Neural crest cell (in vitro differentiated cells): ENCODE results near the gene ZNF417. TPM values are rescaled to one million over a fixed set of nuclear protein-coding genes. Genes with fewer than 3 reads are reported as not detected.
"Not testable (repeated sequence)": the region's sequence is repeated elsewhere in the genome, so short reads cannot be mapped to it uniquely, and the experiment has no call there.

Source experiments
- DNase-seq: peaks from one replicate; pipeline ENCODE4 v3.0.0; 2021; ENCODE audit warnings: low read depth, mixed read lengths, low spot score
- H3K27ac Mint-ChIP-seq: one replicate; pipeline ENCODE4 v1.8.0; 2021; ENCODE audit warnings: mild to moderate bottlenecking, mixed read lengths; ENCODE audit not compliant: unreplicated experiment
- H3K27me3 Mint-ChIP-seq: 2 replicates; pipeline ENCODE4 v1.8.0; 2021; ENCODE audit warnings: low read depth, mild to moderate bottlenecking, mixed read lengths
- H3K36me3 Mint-ChIP-seq: 2 replicates; pipeline ENCODE4 v1.8.0; 2021; ENCODE audit warnings: low read depth, mild to moderate bottlenecking, mixed read lengths
- H3K4me1 Mint-ChIP-seq: 2 replicates; pipeline ENCODE4 v1.8.0; 2021; ENCODE audit warnings: mixed read lengths
- H3K4me3 Mint-ChIP-seq: one replicate; pipeline ENCODE4 v1.8.0; 2021; ENCODE audit warnings: mild to moderate bottlenecking, mixed read lengths
- H3K9me3 Mint-ChIP-seq: 2 replicates; pipeline ENCODE4 v1.8.0; 2021; ENCODE audit warnings: mixed read lengths
- CTCF ChIP-seq: fragments of 200-600 bp; sonication (generic); conservative IDR thresholded peaks from 2 replicates; pipeline ENCODE4 v1.5.0; 2021; ENCODE audit warnings: antibody characterized with exemption, mild to moderate bottlenecking
- total RNA-seq: library from RNA; stranded (reverse); gene quantifications from 2 replicates; pipeline ENCODE4 v1.2.1, GENCODE V29; 2021

ZNF417 gene
- total RNA-seq, 1 donor from 2014 or later: 23.3 TPM

- Mint-ChIP-seq H3K27ac (no peak overlapping the region), H3K36me3 (peaks cover 57% of the 10 kb centered on the region), H3K9me3 (peaks cover 10% of the 10 kb centered on the region)
Observed at GRCh38 chr19:57887195-57887941, 29.0 kb downstream of the ZNF417 start.

DNA sequence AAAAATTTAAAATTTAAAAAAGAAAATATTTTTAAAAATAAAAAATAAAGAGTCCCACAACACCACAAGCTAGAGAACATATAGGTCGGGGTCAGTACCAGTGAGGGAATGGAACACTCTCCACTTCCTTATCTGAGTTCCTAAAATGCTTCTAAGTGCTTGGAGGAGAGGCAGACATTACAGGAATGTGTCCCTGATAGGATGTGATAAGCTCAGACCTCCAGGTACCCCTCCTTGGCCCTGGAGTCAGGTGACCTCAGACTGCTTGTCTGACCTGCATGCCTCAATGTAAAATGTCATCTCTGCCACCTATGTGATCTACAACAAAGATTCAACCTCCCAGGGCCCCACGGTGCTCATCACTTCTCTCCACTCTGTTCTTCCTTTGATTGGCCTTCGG lies 30.3 kb downstream of the ZNF417 start:
- H3K4me3 Mint-ChIP-seq: peak overlapping the region; percentile 44
- DNase-seq: no peak
- H3K27ac Mint-ChIP-seq: no peak overlapping the region
- no peaks in the 10 kb centered on the region for H3K27me3 Mint-ChIP-seq
- peaks cover 10% of the 10 kb centered on the region for H3K9me3 Mint-ChIP-seq
- peaks cover 27% of the 10 kb centered on the region for H3K4me1 Mint-ChIP-seq
- peaks cover 55% of the 10 kb centered on the region for H3K36me3 Mint-ChIP-seq
- no peak for TF ChIP-seq CTCF

More at GRCh38 chr19:57887195-57887941, 29.0 kb downstream of the ZNF417 start:
- Mint-ChIP-seq H3K4me1 (peaks cover 27% of the 10 kb centered on the region), H3K4me3 (peak overlapping the region; percentile 93), H3K27me3 (no peaks in the 10 kb centered on the region)
- no peak for TF ChIP-seq CTCF
- no peak for DNase-seq

DNA sequence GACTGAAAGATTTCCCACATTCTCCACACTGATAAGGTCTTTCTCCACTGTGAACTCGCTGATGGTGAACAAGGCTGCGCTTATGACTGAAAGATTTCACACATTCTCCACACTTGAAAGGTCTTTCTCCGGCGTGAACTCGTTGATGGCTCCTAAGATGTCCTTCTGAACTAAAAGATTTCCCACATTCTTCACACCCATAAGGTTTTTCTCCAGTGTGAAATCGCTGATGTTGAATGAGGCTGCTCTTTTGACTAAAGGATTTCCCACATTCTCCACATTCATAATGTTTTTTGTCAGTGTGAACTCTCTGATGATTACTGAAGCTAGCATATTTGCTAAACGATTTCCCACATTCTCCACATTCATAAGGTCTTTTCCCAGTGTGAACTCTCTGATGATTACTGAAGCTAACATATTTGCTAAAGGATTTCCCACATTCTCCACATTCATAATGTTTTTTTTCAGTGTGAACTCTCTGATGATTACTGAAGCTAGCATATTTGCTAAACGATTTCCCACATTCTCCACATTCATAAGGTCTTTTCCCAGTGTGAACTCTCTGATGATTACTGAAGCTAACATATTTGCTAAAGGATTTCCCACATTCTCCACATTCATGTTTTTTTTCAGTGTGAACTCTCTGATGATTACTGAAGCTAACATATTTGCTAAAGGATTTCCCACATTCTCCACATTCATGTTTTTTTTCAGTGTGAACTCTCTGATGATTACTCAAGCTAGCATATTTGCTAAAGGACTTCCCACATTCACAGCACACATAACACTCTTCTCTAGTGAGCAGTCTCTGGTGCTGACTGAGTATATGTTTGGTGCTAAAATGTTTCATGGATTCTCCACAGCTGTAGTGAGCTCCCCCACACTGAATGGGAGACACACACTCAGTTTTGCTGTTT lies 42.3 kb downstream of the ZNF417 start:
- H3K27me3 Mint-ChIP-seq, DNase-seq, H3K4me3 Mint-ChIP-seq, H3K4me1 Mint-ChIP-seq, H3K27ac Mint-ChIP-seq: not testable (repeated sequence)
- Mint-ChIP-seq H3K9me3 (peaks cover 27% of the 10 kb centered on the region), H3K36me3 (peaks cover 83% of the 10 kb centered on the region)

DNA sequence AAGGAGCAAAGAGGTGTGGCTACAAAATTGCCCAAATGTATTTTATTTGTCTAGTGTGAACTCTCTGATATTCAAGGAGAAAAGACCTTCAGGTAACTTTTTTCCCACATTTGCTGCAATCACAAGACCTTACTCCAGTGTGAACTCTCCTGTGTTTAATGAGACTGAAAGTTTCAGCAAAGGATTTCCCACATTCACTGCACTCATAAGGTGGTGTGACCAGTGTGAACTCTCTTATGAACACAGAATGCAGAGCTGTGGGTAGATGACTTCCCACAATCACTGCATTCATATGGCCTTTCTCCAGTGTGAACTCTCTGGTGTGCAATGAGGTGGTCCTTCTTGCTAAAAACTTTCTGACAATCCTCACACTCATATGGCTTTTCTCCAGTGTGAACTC lies 43.9 kb downstream of the ZNF417 start:
- Mint-ChIP-seq H3K27ac (no peak overlapping the region), H3K9me3 (peaks cover 29% of the 10 kb centered on the region), H3K4me1 (no peaks in the 10 kb centered on the region), H3K27me3 (no peaks in the 10 kb centered on the region), H3K4me3 (no peak overlapping the region), H3K36me3 (peaks cover 82% of the 10 kb centered on the region)
- no peak for TF ChIP-seq CTCF
- DNase-seq: no peak

- H3K9me3 Mint-ChIP-seq: peaks cover 22% of the 10 kb centered on the region
- no peak for TF ChIP-seq CTCF
- H3K4me3 Mint-ChIP-seq: peak overlapping the region; percentile 66
- H3K27ac Mint-ChIP-seq: no peak overlapping the region
- H3K36me3 Mint-ChIP-seq: peaks cover 73% of the 10 kb centered on the region
- no peaks in the 10 kb centered on the region for H3K4me1 Mint-ChIP-seq
- H3K27me3 Mint-ChIP-seq: no peaks in the 10 kb centered on the region
- DNase-seq: no peak
Observed at GRCh38 chr19:57870225-57870624, 46.2 kb downstream of the ZNF417 start.

DNA sequence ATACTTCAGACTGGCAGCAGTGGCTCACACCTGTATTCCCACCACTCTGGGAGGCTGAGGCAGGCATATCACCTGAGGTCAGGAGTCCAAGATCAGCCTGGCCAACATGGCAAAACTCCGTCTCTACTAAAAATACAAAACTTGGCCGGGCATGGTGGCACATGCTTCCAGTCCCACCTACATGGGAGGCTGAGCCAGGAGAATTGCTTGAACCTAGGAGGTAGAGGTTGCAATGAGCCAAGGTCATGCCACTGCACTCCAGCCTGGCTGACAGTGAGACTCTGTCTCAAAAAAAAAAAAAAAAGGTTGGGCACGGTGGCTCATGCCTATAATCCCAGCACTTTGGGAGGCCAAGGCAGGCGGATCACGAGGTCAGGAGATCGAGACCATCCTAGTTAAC lies 46.7 kb downstream of the ZNF417 start:
- not testable (repeated sequence) for H3K4me3 Mint-ChIP-seq, H3K27ac Mint-ChIP-seq, H3K4me1 Mint-ChIP-seq, DNase-seq, H3K27me3 Mint-ChIP-seq
- Mint-ChIP-seq H3K9me3 (peaks cover 20% of the 10 kb centered on the region), H3K36me3 (peaks cover 73% of the 10 kb centered on the region)
